Liver (tissue), 3 donors: ENCODE results near the gene PSMD1.

Experiments
- CTCF ChIP-seq: fragments of 150-350 bp; IDR thresholded peaks from 2 replicates; pipeline ENCODE4 v1.5.1; 2017; ENCODE audit warnings: improper control_type of control experiment, low read depth, low read length; ENCODE audit not compliant: missing input control
- GABPA ChIP-seq, 2 donors: IDR thresholded peaks in 1 of 2; conservative IDR thresholded peaks in 1 of 2; 2 replicates each; pipeline ENCODE4 v1.6.1; 2016; ENCODE audit warnings: antibody characterized with exemption in 2 of 2, mild to moderate bottlenecking in 1 of 2, moderate library complexity in 1 of 2
- HNF4G ChIP-seq: IDR thresholded peaks from 2 replicates; pipeline ENCODE4 v1.6.1; 2016; ENCODE audit warnings: antibody characterized with exemption
- RAD21 ChIP-seq, 2 donors: IDR thresholded peaks; 2 replicates each; pipeline ENCODE4 v1.6.1; 2016; ENCODE audit warnings: antibody characterized with exemption in 2 of 2, mild to moderate bottlenecking in 2 of 2
- RXRA ChIP-seq, 2 donors: IDR thresholded peaks; 2 replicates each; pipeline ENCODE4 v1.6.1; 2017 to 2018; ENCODE audit warnings: antibody characterized with exemption in 2 of 2, mild to moderate bottlenecking in 1 of 2
- SP1 ChIP-seq: IDR thresholded peaks from 2 replicates; pipeline ENCODE4 v1.6.1; 2018; ENCODE audit warnings: antibody characterized with exemption, mild to moderate bottlenecking
- TAF1 ChIP-seq: conservative IDR thresholded peaks from 2 replicates; pipeline ENCODE4 v1.6.1; 2016; ENCODE audit warnings: antibody characterized with exemption, mild to moderate bottlenecking
- YY1 ChIP-seq: IDR thresholded peaks from 2 replicates; pipeline ENCODE4 v1.6.1; 2016; ENCODE audit warnings: antibody characterized with exemption, mild to moderate bottlenecking
- TF ChIP-seq, protein P1 (sequence below): IDR thresholded peaks from 2 replicates; pipeline ENCODE4 v1.6.1; 2016; ENCODE audit warnings: antibody characterized with exemption
- TF ChIP-seq, protein P2 (sequence below): IDR thresholded peaks from 2 replicates; pipeline ENCODE4 v1.6.1; 2016; ENCODE audit warnings: antibody characterized with exemption
- TF ChIP-seq, protein P3 (sequence below): IDR thresholded peaks from 2 replicates; pipeline ENCODE4 v1.6.1; 2016; ENCODE audit warnings: antibody characterized with exemption, mild to moderate bottlenecking
- donor health status: healthy.
- donor health status: healthy.

DNA sequence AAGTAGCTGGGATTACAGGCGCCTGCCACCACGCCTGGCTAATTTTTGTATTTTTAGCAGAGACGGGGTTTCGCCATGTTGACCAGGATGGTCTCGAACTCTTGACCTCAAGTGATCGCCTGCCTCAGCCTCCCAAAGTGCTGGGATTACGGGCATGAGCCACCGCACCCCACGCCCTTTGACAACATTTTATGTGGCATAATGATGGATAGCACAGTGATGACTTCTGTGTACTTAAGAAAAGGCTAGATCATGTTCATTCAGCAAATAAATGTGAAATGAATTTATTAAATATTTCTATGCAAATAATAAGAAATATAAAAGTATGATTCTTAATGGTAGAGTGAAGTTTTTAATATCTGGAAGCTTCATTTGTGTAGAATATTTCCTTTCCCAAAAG is 70.8 kb downstream of the PSMD1 start:
- TF ChIP-seq, protein P1, sequence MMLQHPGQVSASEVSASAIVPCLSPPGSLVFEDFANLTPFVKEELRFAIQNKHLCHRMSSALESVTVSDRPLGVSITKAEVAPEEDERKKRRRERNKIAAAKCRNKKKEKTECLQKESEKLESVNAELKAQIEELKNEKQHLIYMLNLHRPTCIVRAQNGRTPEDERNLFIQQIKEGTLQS = no peak
- TF ChIP-seq, protein P2, sequence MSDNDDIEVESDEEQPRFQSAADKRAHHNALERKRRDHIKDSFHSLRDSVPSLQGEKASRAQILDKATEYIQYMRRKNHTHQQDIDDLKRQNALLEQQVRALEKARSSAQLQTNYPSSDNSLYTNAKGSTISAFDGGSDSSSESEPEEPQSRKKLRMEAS = no peak
- TF ChIP-seq CTCF (no peak), RXRA (IDR thresholded peaks at IDR 0.05) (no peak), GABPA (IDR thresholded peaks at IDR 0.05 in 1 of 2, conservative IDR thresholded peaks at IDR 0.05 in 1 of 2) (no peak), YY1 (no peak), TAF1 (no peak), HNF4G (no peak), RAD21 (IDR thresholded peaks at IDR 0.05) (no peak), SP1 (no peak)
- TF ChIP-seq, protein P3, sequence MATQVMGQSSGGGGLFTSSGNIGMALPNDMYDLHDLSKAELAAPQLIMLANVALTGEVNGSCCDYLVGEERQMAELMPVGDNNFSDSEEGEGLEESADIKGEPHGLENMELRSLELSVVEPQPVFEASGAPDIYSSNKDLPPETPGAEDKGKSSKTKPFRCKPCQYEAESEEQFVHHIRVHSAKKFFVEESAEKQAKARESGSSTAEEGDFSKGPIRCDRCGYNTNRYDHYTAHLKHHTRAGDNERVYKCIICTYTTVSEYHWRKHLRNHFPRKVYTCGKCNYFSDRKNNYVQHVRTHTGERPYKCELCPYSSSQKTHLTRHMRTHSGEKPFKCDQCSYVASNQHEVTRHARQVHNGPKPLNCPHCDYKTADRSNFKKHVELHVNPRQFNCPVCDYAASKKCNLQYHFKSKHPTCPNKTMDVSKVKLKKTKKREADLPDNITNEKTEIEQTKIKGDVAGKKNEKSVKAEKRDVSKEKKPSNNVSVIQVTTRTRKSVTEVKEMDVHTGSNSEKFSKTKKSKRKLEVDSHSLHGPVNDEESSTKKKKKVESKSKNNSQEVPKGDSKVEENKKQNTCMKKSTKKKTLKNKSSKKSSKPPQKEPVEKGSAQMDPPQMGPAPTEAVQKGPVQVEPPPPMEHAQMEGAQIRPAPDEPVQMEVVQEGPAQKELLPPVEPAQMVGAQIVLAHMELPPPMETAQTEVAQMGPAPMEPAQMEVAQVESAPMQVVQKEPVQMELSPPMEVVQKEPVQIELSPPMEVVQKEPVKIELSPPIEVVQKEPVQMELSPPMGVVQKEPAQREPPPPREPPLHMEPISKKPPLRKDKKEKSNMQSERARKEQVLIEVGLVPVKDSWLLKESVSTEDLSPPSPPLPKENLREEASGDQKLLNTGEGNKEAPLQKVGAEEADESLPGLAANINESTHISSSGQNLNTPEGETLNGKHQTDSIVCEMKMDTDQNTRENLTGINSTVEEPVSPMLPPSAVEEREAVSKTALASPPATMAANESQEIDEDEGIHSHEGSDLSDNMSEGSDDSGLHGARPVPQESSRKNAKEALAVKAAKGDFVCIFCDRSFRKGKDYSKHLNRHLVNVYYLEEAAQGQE = no peak
